OCI-LY7 (cell line): ENCODE results near the gene PLXNA4. TPM values are rescaled to one million over a fixed set of nuclear protein-coding genes. Genes with fewer than 3 reads are reported as not detected.

Source experiments
- BruUV-seq: library from RNA; stranded (reverse); fragments of 400-500 nt; replicated peaks from 2 replicates; lab custom pipeline; 2021; lab: Mats Ljungman, UMichigan
- CTCF ChIA-PET: fragments of 300-600 bp; sonication (Branson Sonifier 250); formaldehyde crosslinking; loops from one replicate; lab custom pipeline; 2022; ENCODE audit warnings: antibody characterized with exemption; ENCODE audit not compliant: unreplicated experiment; lab: Charles Lee
- POLR2A ChIA-PET: fragments of 300-600 bp; sonication (Branson Sonifier 250); formaldehyde crosslinking; loops from one replicate; lab custom pipeline; 2022; ENCODE audit warnings: antibody characterized with exemption; lab: Charles Lee
- DNase-seq: peaks from one replicate; pipeline ENCODE4 v3.0.0-alpha.2; 2015; ENCODE audit warnings: low spot score
- H2AFZ ChIP-seq: fragments of 200-600 bp; sonication (generic), shearing (Covaris generic); 2 replicates; pipeline ENCODE4 v1.6.1; 2014; ENCODE audit warnings: mild to moderate bottlenecking, antibody characterized with exemption, low read length, moderate library complexity
- H3K27ac ChIP-seq: fragments of 200-600 bp; sonication (generic); 2 replicates; pipeline ENCODE4 v1.5.1; 2014; ENCODE audit warnings: mixed run types, low read depth, mild to moderate bottlenecking, moderate library complexity, low read length, inconsistent platforms; ENCODE audit not compliant: poor library complexity, severe bottlenecking
- H3K36me3 ChIP-seq: fragments of 200-600 bp; sonication (generic); 2 replicates; pipeline ENCODE4 v1.6.1; 2014; ENCODE audit warnings: mild to moderate bottlenecking, antibody characterized with exemption, low read length, moderate library complexity, mixed read lengths; ENCODE audit not compliant: insufficient read depth
- H3K4me1 ChIP-seq: fragments of 200-600 bp; sonication (generic); 2 replicates; pipeline ENCODE4 v1.5.1; 2014; ENCODE audit warnings: mild to moderate bottlenecking, low read length; ENCODE audit not compliant: insufficient read depth, poor library complexity, severe bottlenecking
- H3K4me2 ChIP-seq: fragments of 200-600 bp; sonication (generic); 2 replicates; pipeline ENCODE4 v1.6.1; 2014; ENCODE audit warnings: mild to moderate bottlenecking, low read length
- H3K4me3 ChIP-seq: fragments of 200-600 bp; sonication (generic); 2 replicates; pipeline ENCODE4 v1.5.1; 2014; ENCODE audit warnings: mild to moderate bottlenecking, low read depth, low read length; ENCODE audit not compliant: poor library complexity, severe bottlenecking
- H3K79me2 ChIP-seq: fragments of 200-600 bp; sonication (generic); 2 replicates; pipeline ENCODE4 v1.6.1; 2016; ENCODE audit warnings: low read depth, mild to moderate bottlenecking, low read length, moderate library complexity, mixed read lengths; ENCODE audit not compliant: insufficient read depth
- H3K9me2 ChIP-seq: fragments of 200-600 bp; sonication (generic); 2 replicates; pipeline ENCODE4 v1.6.1; 2016; ENCODE audit warnings: mild to moderate bottlenecking, low read length, mixed read lengths; ENCODE audit not compliant: insufficient read depth
- H3K9me3 ChIP-seq: fragments of 200-600 bp; sonication (generic); 2 replicates; pipeline ENCODE4 v1.6.1; 2014; ENCODE audit warnings: mild to moderate bottlenecking, mixed run types, low read length, mixed read lengths
- H4K20me1 ChIP-seq: fragments of 200-600 bp; sonication (generic); 2 replicates; pipeline ENCODE4 v1.6.1; 2014; ENCODE audit warnings: mild to moderate bottlenecking, antibody characterized with exemption, low read length, moderate library complexity, mixed read lengths; ENCODE audit not compliant: insufficient read depth
- CTCF ChIP-seq: fragments of 200-600 bp; sonication (generic); conservative IDR thresholded peaks from 2 replicates; pipeline ENCODE4 v1.5.1; 2014; ENCODE audit warnings: mild to moderate bottlenecking, antibody characterized with exemption, low read length, moderate library complexity, mixed read lengths
- EZH2phosphoT487 ChIP-seq: fragments of 200-600 bp; sonication (generic); IDR thresholded peaks from 2 replicates; pipeline ENCODE4 v1.6.1; 2018; ENCODE audit warnings: low read depth, borderline replicate concordance, mild to moderate bottlenecking, mixed run types, antibody characterized with exemption, low read length, moderate library complexity, mixed read lengths
- intact Hi-C: fragments of 100-400 bp; cut with micrococcal nuclease; formaldehyde crosslinking; loops from one replicate; pipeline ENCODE4 v1.10.0; 2022; ENCODE audit not compliant: unreplicated experiment
- total RNA-seq, 2 experiments: library from RNA; depleted of rRNA in 1 of 2; stranded (reverse); fragments of >200 nt in 1 of 2; shearing (Covaris generic) in 1 of 2; gene quantifications; 2 replicates each; pipeline ENCODE4 v1.2.3, GENCODE V29; 2014 to 2022

The PLXNA4 gene
- total RNA-seq, 2 experiments from 2014 or later = not detected

GRCh38 chr7:132580717-132581285 lies 4.5 kb upstream of the PLXNA4 start:
- H3K9me3 ChIP-seq = no peaks in the 10 kb centered on the region
- no peak overlapping the region for H2AFZ ChIP-seq
- H3K4me1 ChIP-seq = no peaks in the 10 kb centered on the region
- no peaks in the 10 kb centered on the region for H3K36me3 ChIP-seq
- no peaks in the 10 kb centered on the region; the same call in 1 of the 2 replicates for H4K20me1 ChIP-seq
- no peaks in the 10 kb centered on the region for H3K9me2 ChIP-seq
- TF ChIP-seq CTCF (peak; percentile 87), EZH2phosphoT487 (no peak)
- H3K4me3 ChIP-seq = no peak overlapping the region
- no peak overlapping the region for H3K27ac ChIP-seq
- H3K79me2 ChIP-seq = no peaks in the 10 kb centered on the region
- ChIA-PET CTCF (interaction anchor here (0.6 to 0.8 kb wide), 3 partner anchors 11 to 589 kb away, joined by 3 read pairs; no protein-coding TSS in a partner anchor), POLR2A (no interaction called here)
- peak; percentile 69 for DNase-seq
- no peak overlapping the region for H3K4me2 ChIP-seq
- intact Hi-C loops = loop anchor here (1.0 kb wide), 1 partner anchor 262 kb away; no protein-coding TSS in a partner anchor
- no TSS peak for BruUV-seq

- Histone ChIP-seq H3K4me2 (no peak overlapping the region), H3K9me2 (no peaks in the 10 kb centered on the region), H3K4me1 (no peaks in the 10 kb centered on the region), H4K20me1 (no peaks in the 10 kb centered on the region; the same call in 1 of the 2 replicates), H3K36me3 (no peaks in the 10 kb centered on the region), H3K9me3 (no peaks in the 10 kb centered on the region), H3K79me2 (no peaks in the 10 kb centered on the region), H3K4me3 (no peak overlapping the region), H3K27ac (no peak overlapping the region), H2AFZ (no peak overlapping the region)
- no peak for DNase-seq
- POLR2A ChIA-PET = interaction anchor here (0.7 kb wide), 1 partner anchor 121 kb away, joined by 3 read pairs; no protein-coding TSS in a partner anchor
- no TSS peak for BruUV-seq
- TF ChIP-seq EZH2phosphoT487 (no peak), CTCF (no peak)
- CTCF ChIA-PET = interaction anchor here (0.8 kb wide), 2 partner anchors 11 to 21 kb away, joined by 3 read pairs; no protein-coding TSS in a partner anchor
- intact Hi-C loops = loop anchor here (1.0 kb wide), 1 partner anchor 262 kb away; no protein-coding TSS in a partner anchor
Observed at GRCh38 chr7:132580277-132580676, 4.0 kb upstream of the PLXNA4 start.
